ENCODE results near the gene PRPH2. TPM values are rescaled to one million over a fixed set of nuclear protein-coding genes. Genes with fewer than 3 reads are reported as not detected.

Gene PRPH2
- total and polyA plus RNA-seq, 2 of the 13 experiments (the other 11 are each of a cell fraction or from before 2014, with no cell fraction given) = 0.03 to 0.04 TPM

GRCh38 chr6:42727087-42727611 is 4.8 kb upstream of the PRPH2 start:
- Histone ChIP-seq H3K79me2 (ENCODE audit: insufficient read depth, low read length) (no peaks in the 10 kb centered on the region), H3K9ac (ENCODE audit: insufficient read depth, low read depth, low read length) (no peak overlapping the region), H3K27ac (ENCODE audit: extremely low read length, insufficient read depth, low read length) (no peak overlapping the region), H3K4me2 (ENCODE audit: low read depth, low read length) (peak overlapping the region; percentile 53), H3K4me3 (replicated peaks in 1 of 3; ENCODE audit: insufficient read depth in 1 of 3, low read depth in 2 of 3, low read length in 3 of 3) (no peak overlapping the region), H2AFZ (ENCODE audit: low read length) (no peak overlapping the region), H4K20me1 (ENCODE audit: insufficient read depth, low read length) (no peaks in the 10 kb centered on the region), H3K36me3 (replicated peaks in 1 of 2; ENCODE audit: control insufficient read depth in 1 of 2, insufficient read depth in 2 of 2, low read length in 2 of 2) (no peaks in the 10 kb centered on the region), H3K27me3 (ENCODE audit: control insufficient read depth in 1 of 2, insufficient read depth in 2 of 2, low read length in 2 of 2) (no peaks in the 10 kb centered on the region), H3K9me3 (ENCODE audit: low read length) (no peaks in the 10 kb centered on the region), H3K4me1 (ENCODE audit: insufficient read depth, low read length) (peaks cover 20% of the 10 kb centered on the region)
- CTCF ChIA-PET (ENCODE audit: low intra/inter-chr PET ratio, low total read pairs) = interaction anchor here (1.3 to 1.9 kb wide), 3 partner anchors 65 to 172 kb away, joined by 5 to 29 read pairs (median 12); no protein-coding TSS in a partner anchor
- intact Hi-C loops (cut with micrococcal nuclease; ENCODE audit: unreplicated experiment) = loop anchor here (5.0 kb wide), 1 partner anchor 165 kb away; a partner anchor contains a TSS
- DNase-seq (ENCODE audit: low spot score) (no peak), ATAC-seq (peak; percentile 36), FAIRE-seq (no peak)
- no TSS peak for BruUV-seq (replicated peaks)
- WGBS (ENCODE audit: low lambda C conversion rate) = 86% methylated on average over 52 of the region's 52 CpGs
- POLR2A ChIA-PET = interaction anchor here (1.3 to 2.4 kb wide), 3 partner anchors 19 to 66 kb away, joined by 4 to 14 read pairs (median 5); partner anchors contain the start of gene TBCC
- in situ Hi-C loops (cut with HindIII; ENCODE audit: extremely low pct_ligation_motif_present, low pct_unique_long_range_greater_than_20kb) = loop anchor here (5.0 kb wide), 1 partner anchor 65 kb away; no protein-coding TSS in a partner anchor
- no peak for TF ChIP-seq SMAD9 (CRISPR knock-in tag; IDR thresholded peaks at IDR 0.05)
- TF ChIP-seq FOXP4 (CRISPR knock-in tag; IDR thresholded peaks at IDR 0.05) = no peak
- no peak for TF ChIP-seq ZNF460 (CRISPR knock-in tag; IDR thresholded peaks at IDR 0.05; ENCODE audit: borderline replicate concordance)
- TF ChIP-seq ZNF687 (CRISPR knock-in tag; IDR thresholded peaks at IDR 0.05) = peak; percentile 17; the same call in 1 of the 2 replicates
- peak; percentile 15; the same call in 1 of the 2 replicates for TF ChIP-seq GABPB1 (CRISPR knock-in tag; IDR thresholded peaks at IDR 0.05)
- no peak for TF ChIP-seq WIZ (CRISPR knock-in tag; IDR thresholded peaks at IDR 0.05)
- TF ChIP-seq ZNF574 (CRISPR knock-in tag; IDR thresholded peaks at IDR 0.05) = no peak
- no peak for TF ChIP-seq AHR (CRISPR knock-in tag; IDR thresholded peaks at IDR 0.05)
- 0 out of 2 replicates have a peak, but pooled peaks have one; percentile 10 for TF ChIP-seq KMT2A (CRISPR knock-in tag; IDR thresholded peaks at IDR 0.05)
- no peak for TF ChIP-seq POGZ (CRISPR knock-in tag; IDR thresholded peaks at IDR 0.05)
- TF ChIP-seq SALL1 (CRISPR knock-in tag; IDR thresholded peaks at IDR 0.05) = no peak
